NCI-H2107 treated with DMSO at 0.1 percent for 48 hours (cell line): ENCODE data around the gene SYNPO.

ENCODE experiments used
- DNase-seq: peaks from one replicate; lab custom pipeline; 2025; ENCODE audit not compliant: unreplicated experiment; lab: John Stamatoyannopoulos, UW

Gene SYNPO

GRCh38 chr5:150656191-150657132, 16.0 kb downstream of the SYNPO start:
- no peak for DNase-seq

- DNase-seq: no peak
These were observed 17.7 kb downstream of the SYNPO start for GRCh38 chr5:150658121-150658520.

GRCh38 chr5:150658699-150659265, 18.3 kb downstream of the SYNPO start:
- DNase-seq: no peak

DNA sequence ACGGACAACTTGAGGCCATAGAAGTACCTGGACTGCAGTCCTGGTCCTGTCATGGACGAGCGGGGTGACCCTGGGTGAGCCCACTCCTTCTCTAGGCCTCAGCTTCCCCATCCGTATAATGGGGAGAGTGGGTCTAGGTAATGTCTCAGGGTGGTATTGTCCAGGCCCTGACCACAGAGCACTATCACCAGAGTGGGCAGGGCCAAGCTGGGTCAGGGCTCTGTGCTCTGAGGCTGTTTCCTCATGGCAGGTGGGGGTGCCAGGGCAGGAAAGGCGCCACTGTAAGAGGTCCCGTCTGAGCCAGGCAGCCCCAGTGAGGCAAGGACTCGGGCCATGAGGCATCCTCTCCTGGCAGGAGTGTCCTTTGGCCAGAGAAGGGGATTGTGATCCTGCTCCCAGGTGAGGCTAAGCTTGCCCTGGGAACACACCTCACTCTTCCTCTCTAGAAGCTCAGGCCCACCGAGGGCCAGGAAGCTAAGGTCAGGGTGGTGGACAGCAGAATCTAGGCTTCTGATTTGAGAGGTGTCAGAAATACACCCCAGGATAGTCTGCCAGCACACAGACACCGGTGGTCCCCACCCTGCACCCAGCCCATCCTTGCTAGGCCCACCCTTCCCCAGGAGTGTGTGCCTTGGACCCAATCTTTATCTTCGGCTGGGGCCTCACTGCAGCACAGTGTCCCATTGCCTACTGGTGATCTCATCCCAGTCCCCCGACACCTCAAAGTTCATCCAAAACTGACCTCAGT, 19.1 kb downstream of the SYNPO start:
- DNase-seq: no peak

- no peak for DNase-seq
These were observed 19.8 kb downstream of the SYNPO start for GRCh38 chr5:150660108-150660831.

- DNase-seq: no peak
These were observed 20.6 kb downstream of the SYNPO start, which contains the start of gene MYOZ3 for GRCh38 chr5:150661086-150661485. Gene MYOZ3 (plus strand): TSS chr5:150661251. CDS start chr5:150662942, 1,691 bp downstream.

- DNase-seq: no peak
These were observed 21.5 kb downstream of the SYNPO start for GRCh38 chr5:150661821-150662596.

GRCh38 chr5:150662731-150663516, 22.5 kb downstream of the SYNPO start:
- no peak for DNase-seq

DNA sequence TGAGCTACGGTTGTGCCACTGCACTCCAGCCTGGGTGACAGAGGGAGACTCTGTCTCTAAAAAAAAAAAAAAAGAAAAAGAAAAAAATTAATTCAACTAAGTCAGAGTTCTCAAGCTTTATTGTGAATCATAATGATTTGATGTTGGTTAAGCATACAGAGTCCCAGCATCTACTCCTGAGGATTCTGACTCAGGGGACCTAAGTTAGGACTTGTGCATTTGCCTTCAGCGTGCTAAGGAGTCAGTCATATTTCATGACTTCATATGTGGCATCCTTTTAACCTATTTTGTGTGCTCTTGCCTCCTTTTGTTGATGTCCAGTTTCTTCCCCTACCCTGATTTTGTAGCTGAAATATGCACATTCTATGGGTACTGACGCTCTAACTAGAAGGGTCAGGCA, 23.5 kb downstream of the SYNPO start:
- DNase-seq: no peak

DNA sequence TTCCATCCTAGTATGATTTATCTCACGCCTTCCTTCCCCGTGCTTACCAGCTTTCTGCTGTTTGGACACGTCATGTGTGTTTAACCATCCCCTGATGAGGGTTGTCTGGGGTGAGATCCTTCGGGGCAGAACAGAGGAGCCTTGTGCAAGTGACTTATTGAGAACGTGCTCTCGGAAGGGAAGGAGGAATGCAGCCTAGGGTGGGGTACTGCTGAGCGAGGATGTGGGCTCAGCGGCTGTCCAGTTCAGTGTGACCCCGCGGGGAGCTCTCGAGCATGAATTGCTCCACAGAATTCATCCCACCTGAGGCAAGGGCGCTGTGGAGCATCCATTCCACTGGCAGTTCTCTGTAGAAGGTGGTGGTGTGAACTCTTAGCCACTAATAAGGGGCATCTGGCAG, 24.6 kb downstream of the SYNPO start:
- DNase-seq: no peak

GRCh38 chr5:150670275-150670947, 30.0 kb downstream of the SYNPO start:
- no peak for DNase-seq

GRCh38 chr5:150670948-150671310, 30.5 kb downstream of the SYNPO start:
- no peak for DNase-seq

GRCh38 chr5:150671509-150672236, 31.2 kb downstream of the SYNPO start:
- DNase-seq: no peak

DNA sequence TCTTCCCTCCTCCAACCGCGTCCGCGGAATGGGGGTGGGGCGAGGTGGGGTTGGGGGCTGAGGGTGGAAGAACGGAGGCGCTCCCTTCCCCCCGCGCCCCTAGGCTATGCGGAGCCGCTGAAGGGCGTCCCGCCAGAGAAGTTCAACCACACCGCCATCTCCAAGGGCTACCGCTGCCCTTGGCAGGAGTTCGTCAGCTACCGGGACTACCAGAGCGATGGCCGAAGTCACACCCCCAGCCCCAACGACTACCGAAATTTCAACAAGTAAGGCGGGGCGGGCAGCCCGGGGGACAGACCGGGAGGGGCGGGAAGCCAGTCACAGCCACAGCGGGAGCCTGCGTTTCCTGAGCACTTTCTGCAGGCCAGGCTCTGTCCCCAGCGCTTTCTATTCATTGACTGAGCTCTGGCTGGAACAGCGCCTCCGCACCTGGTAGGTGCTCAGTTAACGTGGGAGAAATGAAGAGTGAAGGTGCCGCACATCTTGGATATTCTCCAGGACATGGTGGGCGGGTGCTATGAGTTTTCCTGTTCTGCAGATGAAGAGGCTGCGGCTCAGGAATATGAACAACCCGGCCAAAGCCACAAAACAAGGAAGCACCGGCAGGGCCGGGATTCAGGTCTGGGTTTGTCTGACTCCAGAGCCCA, 31.9 kb downstream of the SYNPO start:
- DNase-seq: no peak

DNA sequence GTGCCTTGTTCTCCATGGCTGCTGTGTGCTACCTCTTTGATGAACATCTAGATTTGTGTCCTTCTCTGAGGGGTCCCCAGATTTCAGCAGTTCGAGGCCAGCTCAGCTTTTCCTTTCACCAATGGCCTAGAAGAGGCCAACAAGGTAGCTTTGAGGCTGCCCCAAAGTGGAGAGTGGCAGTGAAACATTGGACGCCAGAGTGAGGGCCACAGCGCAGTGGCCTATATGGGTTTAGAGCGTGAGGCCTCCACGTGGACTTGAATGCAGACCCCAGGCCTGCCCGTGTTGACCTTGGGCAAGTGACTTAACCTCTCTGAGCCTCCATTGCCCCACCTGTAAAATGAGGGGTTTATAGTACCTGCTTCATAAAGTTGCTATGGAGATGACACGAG, 32.4 kb downstream of the SYNPO start:
- DNase-seq: no peak

DNA sequence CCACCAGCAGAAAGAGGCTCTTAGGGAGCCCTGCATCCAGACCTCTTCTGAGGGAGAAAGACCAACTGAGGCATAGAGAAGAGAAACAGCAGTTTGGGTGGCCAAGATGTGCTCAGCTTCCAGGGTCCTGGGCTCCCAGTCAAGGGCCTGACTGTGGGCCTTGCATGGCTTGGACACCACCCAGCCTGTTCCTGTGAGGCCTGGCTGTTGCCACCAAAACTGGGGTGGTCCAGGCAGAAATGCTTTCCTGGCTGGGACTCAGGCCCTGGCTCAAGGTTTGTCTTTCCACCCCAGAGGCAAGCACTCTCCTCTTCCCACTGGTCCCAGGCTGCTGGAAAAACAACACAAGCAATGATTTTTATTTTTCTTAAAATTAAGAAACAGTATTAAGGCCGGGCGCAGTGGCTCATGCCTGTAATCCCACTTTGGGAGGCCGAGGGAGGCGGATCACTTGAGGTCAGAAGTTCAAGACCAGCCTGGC, 33.9 kb downstream of the SYNPO start:
- DNase-seq: no peak

- DNase-seq: no peak
These were observed 34.6 kb downstream of the SYNPO start for GRCh38 chr5:150675069-150675468.

- no peak for DNase-seq
These were observed 36.1 kb downstream of the SYNPO start for GRCh38 chr5:150676578-150676977.
